Lower leg skin (tissue), 3 donors: ENCODE measurements around the gene GOLGA6L7.

Experiments used
- POLR2A ChIP-seq, 2 donors: fragments of 450-650 bp; IDR thresholded peaks; one replicate each; pipeline ENCODE4 v1.6.1; 2016 to 2017; ENCODE audit warnings: antibody characterized with exemption in 2 of 2, mild to moderate bottlenecking in 1 of 2, moderate library complexity in 1 of 2
- TF ChIP-seq, protein P1 (sequence below), 3 donors: fragments of 450-650 bp; IDR thresholded peaks; one replicate each; pipeline ENCODE4 v1.5.1; 2016; ENCODE audit warnings: antibody characterized with exemption in 3 of 3, mild to moderate bottlenecking in 3 of 3, moderate library complexity in 2 of 3

DNA sequence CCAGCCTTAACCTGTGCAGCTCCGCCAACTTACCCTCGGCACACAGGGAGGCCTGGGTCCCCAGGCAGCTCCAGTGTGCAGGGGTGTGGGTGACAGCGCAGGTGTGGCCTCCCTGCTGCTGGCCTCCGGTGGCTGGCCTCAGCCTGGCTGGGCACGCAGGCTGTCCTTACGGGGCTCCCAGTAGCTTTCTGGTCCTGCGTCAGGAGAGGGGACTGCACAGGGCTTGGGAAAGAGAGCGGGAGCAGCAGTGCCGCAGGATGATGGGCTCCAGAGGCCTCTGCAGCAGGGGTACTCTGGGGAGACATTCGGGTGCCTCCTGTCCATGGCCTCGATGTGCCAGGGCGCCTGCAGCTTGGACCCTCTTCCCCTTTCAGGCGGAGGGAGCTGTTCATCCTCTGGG, 46.7 kb upstream of the GOLGA6L7 start:
- TF ChIP-seq, protein P1, sequence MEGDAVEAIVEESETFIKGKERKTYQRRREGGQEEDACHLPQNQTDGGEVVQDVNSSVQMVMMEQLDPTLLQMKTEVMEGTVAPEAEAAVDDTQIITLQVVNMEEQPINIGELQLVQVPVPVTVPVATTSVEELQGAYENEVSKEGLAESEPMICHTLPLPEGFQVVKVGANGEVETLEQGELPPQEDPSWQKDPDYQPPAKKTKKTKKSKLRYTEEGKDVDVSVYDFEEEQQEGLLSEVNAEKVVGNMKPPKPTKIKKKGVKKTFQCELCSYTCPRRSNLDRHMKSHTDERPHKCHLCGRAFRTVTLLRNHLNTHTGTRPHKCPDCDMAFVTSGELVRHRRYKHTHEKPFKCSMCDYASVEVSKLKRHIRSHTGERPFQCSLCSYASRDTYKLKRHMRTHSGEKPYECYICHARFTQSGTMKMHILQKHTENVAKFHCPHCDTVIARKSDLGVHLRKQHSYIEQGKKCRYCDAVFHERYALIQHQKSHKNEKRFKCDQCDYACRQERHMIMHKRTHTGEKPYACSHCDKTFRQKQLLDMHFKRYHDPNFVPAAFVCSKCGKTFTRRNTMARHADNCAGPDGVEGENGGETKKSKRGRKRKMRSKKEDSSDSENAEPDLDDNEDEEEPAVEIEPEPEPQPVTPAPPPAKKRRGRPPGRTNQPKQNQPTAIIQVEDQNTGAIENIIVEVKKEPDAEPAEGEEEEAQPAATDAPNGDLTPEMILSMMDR (IDR thresholded peaks at IDR 0.05) = no peak
- TF ChIP-seq POLR2A (IDR thresholded peaks at IDR 0.05) = no peak
